Kidney (tissue), 14 donors: ENCODE results near the gene LPAR3. TPM values are rescaled to one million over a fixed set of nuclear protein-coding genes. Genes with fewer than 3 reads are reported as not detected.

Experiments
- DNase-seq, 5 donors: peaks; one replicate each; pipeline ENCODE4 v3.0.0-alpha.2; 2013 to 2020
- FAIRE-seq: peaks from 2 replicates; lab custom pipeline; 2012; peaks lifted over from hg19 to GRCh38; lab: Jason Lieb, UNC
- H3K27ac ChIP-seq, 2 donors: one replicate each; pipeline ENCODE4 v1.7.0; 2013; ENCODE audit warnings: low read depth in 2 of 2, low read length in 2 of 2, inconsistent platforms in 1 of 2
- H3K27me3 ChIP-seq: one replicate; pipeline ENCODE4 v1.7.1; 2013; ENCODE audit warnings: low read length, inconsistent platforms; ENCODE audit not compliant: control insufficient read depth, insufficient read depth
- H3K36me3 ChIP-seq, 3 donors: one replicate each; pipeline versions ENCODE4 v1.7.0 to v1.7.1; 2013; ENCODE audit warnings: low read length in 3 of 3, control low read depth in 1 of 3, inconsistent platforms in 1 of 3; ENCODE audit not compliant: insufficient read depth in 3 of 3, control insufficient read depth in 2 of 3
- H3K4me1 ChIP-seq, 3 donors: one replicate each; pipeline versions ENCODE4 v1.7.0 to v1.7.1; 2013; ENCODE audit warnings: low read length in 3 of 3, inconsistent platforms in 1 of 3, low read depth in 1 of 3; ENCODE audit not compliant: control insufficient read depth in 2 of 3, insufficient read depth in 2 of 3
- H3K4me3 ChIP-seq, 3 donors: one replicate each; pipeline versions ENCODE4 v1.7.0 to v1.8.1; 2013; ENCODE audit warnings: low read length in 3 of 3, control low read depth in 1 of 3, inconsistent platforms in 1 of 3
- H3K9ac ChIP-seq, 3 donors: one replicate each; pipeline versions ENCODE4 v1.7.0 to v1.7.1; 2013; ENCODE audit warnings: low read length in 3 of 3, control low read depth in 1 of 3, inconsistent platforms in 1 of 3
- H3K9me3 ChIP-seq, 3 donors: one replicate each; pipeline versions ENCODE4 v1.7.0 to v1.7.1; 2013; ENCODE audit warnings: low read length in 3 of 3, control low read depth in 1 of 3, inconsistent platforms in 1 of 3; ENCODE audit not compliant: control insufficient read depth in 2 of 3, insufficient read depth in 1 of 3
- CTCF ChIP-seq: IDR thresholded peaks from 3 replicates; pipeline ENCODE4 v1.5.1; 2012; ENCODE audit warnings: mild to moderate bottlenecking, moderate library complexity, borderline replicate concordance; ENCODE audit not compliant: insufficient read depth; ENCODE audit errors: extremely low read depth
- intact Hi-C: fragments of 100-400 bp; cut with DNase I; formaldehyde crosslinking; loops from one replicate; pipeline ENCODE4 v1.11.1; 2022
- polyA plus RNA-seq: library from polyadenylated mRNA; stranded (reverse); fragments of 350-450 nt; fragmentation: Illumina TruSeq; extraction: RNeasy Lipid Tissue Mini Kit (QIAGEN cat#74804); gene quantifications from one replicate; pipeline ENCODE4 v1.2.3, GENCODE V29; 2014; ENCODE audit warnings: low read depth, low replicate concordance; ENCODE audit not compliant: insufficient read depth
- total RNA-seq: library from RNA; stranded (reverse); fragmentation: NEBNext Ultra II Directional; extraction: Animal tissue kit (Norgen Biotek cat#: 25700); gene quantifications from one replicate; pipeline ENCODE4 v1.2.1, GENCODE V29; 2021
- donor health status: control.
- donor health status: control.
- donor health status: control.
- donor health status: control.
- donor health status: control.
- donor health status: DM: yes; HTN: yes; CAD: no.
- donor health status: Normal renal cell carcinoma (clear cell type).

LPAR3 gene
- total and polyA plus RNA-seq, 2 donors from 2014 or later = 0.22 TPM; not detected in 1

GRCh38 chr1:84844094-84844493 lies 48.9 kb downstream of the LPAR3 start:
- no peak for TF ChIP-seq CTCF
- Histone ChIP-seq H3K9ac (no peak overlapping the region), H3K9me3 (no peaks in the 10 kb centered on the region), H3K27ac (no peak overlapping the region), H3K36me3 (no peaks in the 10 kb centered on the region), H3K27me3 (no peaks in the 10 kb centered on the region), H3K4me1 (no peaks in the 10 kb centered on the region), H3K4me3 (no peak overlapping the region)
- intact Hi-C loops = no loop called here
- DNase-seq (peak in 1 of 5 donors; percentile 18), FAIRE-seq (no peak)

GRCh38 chr1:84842748-84843231 lies 50.2 kb downstream of the LPAR3 start:
- H3K36me3 ChIP-seq = no peaks in the 10 kb centered on the region
- DNase-seq (no peak), FAIRE-seq (no peak)
- H3K4me1 ChIP-seq = no peaks in the 10 kb centered on the region
- H3K9ac ChIP-seq = no peak overlapping the region
- intact Hi-C loops = no loop called here
- H3K4me3 ChIP-seq = no peak overlapping the region
- no peak for TF ChIP-seq CTCF
- no peaks in the 10 kb centered on the region for H3K9me3 ChIP-seq
- no peaks in the 10 kb centered on the region for H3K27me3 ChIP-seq
- H3K27ac ChIP-seq = no peak overlapping the region

GRCh38 chr1:84841971-84842370 lies 51.0 kb downstream of the LPAR3 start:
- Histone ChIP-seq H3K9ac (no peak overlapping the region), H3K9me3 (no peaks in the 10 kb centered on the region), H3K4me3 (no peak overlapping the region), H3K27me3 (no peaks in the 10 kb centered on the region), H3K4me1 (no peaks in the 10 kb centered on the region), H3K36me3 (no peaks in the 10 kb centered on the region), H3K27ac (no peak overlapping the region)
- DNase-seq (no peak), FAIRE-seq (no peak)
- no peak for TF ChIP-seq CTCF
- intact Hi-C loops = no loop called here

- intact Hi-C loops = no loop called here
- H3K4me3 ChIP-seq = no peak overlapping the region
- FAIRE-seq (no peak), DNase-seq (no peak)
- H3K9ac ChIP-seq = no peak overlapping the region
- H3K9me3 ChIP-seq = no peaks in the 10 kb centered on the region
- no peaks in the 10 kb centered on the region for H3K27me3 ChIP-seq
- TF ChIP-seq CTCF = no peak
- H3K36me3 ChIP-seq = no peaks in the 10 kb centered on the region
- no peak overlapping the region for H3K27ac ChIP-seq
- H3K4me1 ChIP-seq = no peaks in the 10 kb centered on the region
These were observed 52.7 kb downstream of the LPAR3 start for GRCh38 chr1:84840346-84840745.
